Tibial nerve (tissue), 3 donors: ENCODE results near the gene FBXW5.

Source experiments
- CTCF ChIP-seq, 5 experiments: fragments of 200-600 bp in 3 of 5; fragments of 450-650 bp in 2 of 5; sonication (generic) in 3 of 5; IDR thresholded peaks; one replicate each; pipeline ENCODE4 v1.5.1; 2016 to 2019; ENCODE audit warnings: antibody characterized with exemption in 5 of 5, mild to moderate bottlenecking in 3 of 5, moderate library complexity in 2 of 5
- POLR2A ChIP-seq, 2 donors: fragments of 450-650 bp; IDR thresholded peaks; one replicate each; pipeline ENCODE4 v1.6.1; 2017; ENCODE audit warnings: antibody characterized with exemption in 2 of 2, mild to moderate bottlenecking in 2 of 2, moderate library complexity in 2 of 2

- TF ChIP-seq CTCF (IDR thresholded peaks at IDR 0.05) (no peak), POLR2A (IDR thresholded peaks at IDR 0.05) (no peak)
These were observed 37.9 kb upstream of the FBXW5 start, which contains the start of gene LCNL1 for GRCh38 chr9:136982232-136983051.
